Spleen (tissue), 7 donors: Measurements from ENCODE around the gene TRIM10.

Source experiments
- POLR2AphosphoS5 ChIP-seq, 3 donors: sonication (generic); formaldehyde crosslinking; IDR thresholded peaks; one replicate each; pipeline ENCODE4 v1.5.1; 2017; ENCODE audit warnings: antibody characterized with exemption in 3 of 3
- TF ChIP-seq, protein P1 (sequence below), 11 experiments: fragments of 200-600 bp in 7 of 11; fragments of 450-650 bp in 4 of 11; sonication (generic) in 4 of 11; IDR thresholded peaks in 8 of 11; conservative IDR thresholded peaks in 3 of 11; 1 replicate in 7 of 11; 2 replicates in 4 of 11; pipeline versions ENCODE4 v1.4.0 to v1.8.0; 2016 to 2021; ENCODE audit warnings: antibody characterized with exemption in 11 of 11, inconsistent platforms in 4 of 11, mild to moderate bottlenecking in 1 of 11
- donor health status: DM: no; HTN: no; CAD: no; lungs with moderate emphysema.
- donor health status: DM: no; HTN: no; CAD: no.
- donor health status: DM: no; HTN: no; CAD: no.

DNA sequence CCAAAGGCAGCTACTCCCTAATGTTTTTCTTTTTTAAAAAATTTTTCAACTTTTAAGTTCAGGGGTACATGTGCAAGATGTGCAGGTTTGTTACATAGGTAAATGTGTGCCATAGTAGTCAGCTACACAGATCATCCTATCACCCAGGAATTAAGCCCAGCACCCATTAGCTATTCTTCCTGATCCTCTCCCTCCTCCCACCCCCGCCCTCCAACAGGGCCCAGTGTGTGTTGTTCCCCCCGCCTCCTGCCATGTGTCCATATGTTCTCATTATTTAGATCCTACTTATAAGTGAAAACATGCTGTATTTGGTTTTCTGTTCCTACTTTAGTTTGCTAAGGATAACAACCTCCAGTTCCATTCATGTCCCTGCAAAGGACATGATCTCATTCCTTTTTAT, 14.8 kb upstream of the TRIM10 start:
- no peak for TF ChIP-seq POLR2AphosphoS5 (IDR thresholded peaks at IDR 0.05)
- TF ChIP-seq, protein P1, sequence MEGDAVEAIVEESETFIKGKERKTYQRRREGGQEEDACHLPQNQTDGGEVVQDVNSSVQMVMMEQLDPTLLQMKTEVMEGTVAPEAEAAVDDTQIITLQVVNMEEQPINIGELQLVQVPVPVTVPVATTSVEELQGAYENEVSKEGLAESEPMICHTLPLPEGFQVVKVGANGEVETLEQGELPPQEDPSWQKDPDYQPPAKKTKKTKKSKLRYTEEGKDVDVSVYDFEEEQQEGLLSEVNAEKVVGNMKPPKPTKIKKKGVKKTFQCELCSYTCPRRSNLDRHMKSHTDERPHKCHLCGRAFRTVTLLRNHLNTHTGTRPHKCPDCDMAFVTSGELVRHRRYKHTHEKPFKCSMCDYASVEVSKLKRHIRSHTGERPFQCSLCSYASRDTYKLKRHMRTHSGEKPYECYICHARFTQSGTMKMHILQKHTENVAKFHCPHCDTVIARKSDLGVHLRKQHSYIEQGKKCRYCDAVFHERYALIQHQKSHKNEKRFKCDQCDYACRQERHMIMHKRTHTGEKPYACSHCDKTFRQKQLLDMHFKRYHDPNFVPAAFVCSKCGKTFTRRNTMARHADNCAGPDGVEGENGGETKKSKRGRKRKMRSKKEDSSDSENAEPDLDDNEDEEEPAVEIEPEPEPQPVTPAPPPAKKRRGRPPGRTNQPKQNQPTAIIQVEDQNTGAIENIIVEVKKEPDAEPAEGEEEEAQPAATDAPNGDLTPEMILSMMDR (IDR thresholded peaks at IDR 0.05 in 8 of 11, conservative IDR thresholded peaks at IDR 0.05 in 3 of 11): no peak
